ENCODE results near the gene PLEKHA5. TPM values are rescaled to one million over a fixed set of nuclear protein-coding genes. Genes with fewer than 3 reads are reported as not detected.

Gene PLEKHA5
- total RNA-seq, 6 experiments from 2014 or later = 15.7 to 22.6 (median 18.6) TPM

DNA sequence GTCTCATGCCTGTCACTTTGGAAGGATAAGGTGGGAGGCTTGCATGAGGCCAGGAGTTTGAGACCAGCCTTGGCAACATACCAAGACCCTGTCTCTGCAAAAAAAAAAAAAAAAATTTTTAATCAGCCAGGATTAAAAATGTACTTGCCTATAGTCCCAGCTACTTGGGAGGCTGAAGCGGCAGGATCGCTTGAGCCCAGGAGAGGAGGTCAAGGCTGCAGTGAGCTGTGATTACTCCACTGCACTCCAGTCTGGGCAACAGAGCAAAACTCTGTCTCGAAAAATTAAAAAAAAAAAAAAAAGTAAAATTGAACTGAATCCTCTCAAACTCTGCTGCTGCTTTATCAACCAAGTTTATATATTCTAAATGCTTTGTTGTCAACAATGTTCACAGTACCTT lies 181.6 kb downstream of the PLEKHA5 start:
- no peak for TF ChIP-seq CTCF (IDR thresholded peaks at IDR 0.05)
- Mint-ChIP-seq H3K27me3 (ENCODE audit: insufficient read depth) (no peaks in the 10 kb centered on the region), H3K9me3 (no peaks in the 10 kb centered on the region), H3K27ac (no peak overlapping the region), H3K36me3 (ENCODE audit: low read depth) (peaks cover 5% of the 10 kb centered on the region), H3K4me3 (no peak overlapping the region), H3K4me1 (ENCODE audit: low read depth) (peaks cover 3% of the 10 kb centered on the region)
- no peak for DNase-seq

DNA sequence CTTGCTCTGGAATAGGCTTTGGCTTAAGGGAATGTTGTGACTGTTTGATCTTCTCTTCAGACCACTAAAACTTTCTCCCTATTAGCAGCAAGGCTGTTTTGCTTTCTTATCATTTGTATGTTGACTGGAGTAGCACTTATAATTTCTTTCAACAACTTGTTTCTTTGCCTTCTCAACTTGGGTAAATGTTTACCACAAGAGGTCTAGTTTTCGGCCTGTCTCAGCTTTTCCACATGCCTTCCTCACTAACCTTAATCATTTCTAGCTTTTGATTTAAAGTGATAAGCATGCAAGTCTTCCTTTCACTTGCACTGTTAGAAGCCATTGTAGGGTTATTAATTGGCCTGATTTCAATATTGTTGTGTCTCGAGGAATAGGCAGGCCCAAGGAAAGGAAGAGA lies 183.1 kb downstream of the PLEKHA5 start:
- Mint-ChIP-seq H3K4me1 (ENCODE audit: low read depth) (peaks cover 7% of the 10 kb centered on the region), H3K4me3 (no peak overlapping the region), H3K36me3 (ENCODE audit: low read depth) (no peaks in the 10 kb centered on the region), H3K27ac (no peak overlapping the region), H3K27me3 (ENCODE audit: insufficient read depth) (no peaks in the 10 kb centered on the region), H3K9me3 (no peaks in the 10 kb centered on the region)
- TF ChIP-seq CTCF (IDR thresholded peaks at IDR 0.05) = no peak
- DNase-seq = no peak

DNA sequence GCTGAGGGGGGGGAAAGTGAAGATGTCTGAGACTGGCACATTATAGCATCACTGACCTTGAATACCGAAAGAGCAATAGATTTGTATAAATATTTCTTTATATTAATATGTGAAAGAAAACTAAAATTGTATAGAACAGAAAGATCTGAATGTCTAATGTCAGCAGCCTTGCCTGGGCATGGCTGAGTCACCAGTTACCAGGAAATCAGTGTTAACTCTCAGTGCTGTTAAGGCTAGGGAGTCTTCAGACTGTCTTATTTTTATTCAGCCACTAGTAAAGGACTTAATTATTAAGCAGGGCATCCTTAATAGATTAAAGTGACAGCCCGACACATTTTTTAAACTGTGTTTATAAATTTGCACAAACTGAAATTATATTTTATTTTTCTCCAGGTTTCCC lies 186.9 kb downstream of the PLEKHA5 start:
- Mint-ChIP-seq H3K4me1 (ENCODE audit: low read depth) (peaks cover 7% of the 10 kb centered on the region), H3K27ac (no peak overlapping the region), H3K9me3 (no peaks in the 10 kb centered on the region), H3K4me3 (no peak overlapping the region), H3K36me3 (ENCODE audit: low read depth) (no peaks in the 10 kb centered on the region), H3K27me3 (ENCODE audit: insufficient read depth) (no peaks in the 10 kb centered on the region)
- TF ChIP-seq CTCF (IDR thresholded peaks at IDR 0.05) = no peak
- DNase-seq = no peak

DNA sequence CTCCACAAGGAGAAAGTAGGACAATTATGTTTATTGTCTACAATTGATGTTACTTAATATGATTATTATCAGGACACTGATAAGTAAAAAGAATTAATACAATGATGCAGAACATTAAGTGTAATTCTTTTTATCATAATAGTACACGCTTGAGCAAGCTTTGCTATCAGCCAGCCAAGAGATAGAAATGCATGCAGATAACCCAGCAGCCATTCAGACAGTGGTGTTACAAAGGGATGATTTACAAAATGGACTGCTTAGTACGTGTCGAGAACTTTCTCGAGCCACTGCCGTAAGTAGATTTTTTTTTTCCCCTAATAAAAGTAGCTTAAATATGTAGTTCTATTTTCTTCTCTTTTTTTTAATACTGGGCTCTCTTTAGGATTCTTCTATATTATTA lies 192.8 kb downstream of the PLEKHA5 start:
- 0 out of 2 replicates have a peak, but pooled peaks cover 4% of the 10 kb centered on the region for H3K9me3 Mint-ChIP-seq
- no peak for TF ChIP-seq CTCF (IDR thresholded peaks at IDR 0.05)
- peaks cover 14% of the 10 kb centered on the region for H3K36me3 Mint-ChIP-seq (ENCODE audit: low read depth)
- no peak for DNase-seq
- no peaks in the 10 kb centered on the region for H3K4me1 Mint-ChIP-seq (ENCODE audit: low read depth)
- no peaks in the 10 kb centered on the region for H3K27me3 Mint-ChIP-seq (ENCODE audit: insufficient read depth)
- no peak overlapping the region for H3K4me3 Mint-ChIP-seq
- H3K27ac Mint-ChIP-seq = no peak overlapping the region

- DNase-seq = no peak
- no peak for TF ChIP-seq CTCF (IDR thresholded peaks at IDR 0.05)
- H3K4me1 Mint-ChIP-seq (ENCODE audit: low read depth) = no peaks in the 10 kb centered on the region
- H3K9me3 Mint-ChIP-seq = 0 out of 2 replicates have a peak, but pooled peaks cover 4% of the 10 kb centered on the region
- H3K27me3 Mint-ChIP-seq (ENCODE audit: insufficient read depth) = peaks cover 2% of the 10 kb centered on the region; the same call in 1 of the 2 replicates
- H3K27ac Mint-ChIP-seq = no peak overlapping the region
- peaks cover 14% of the 10 kb centered on the region for H3K36me3 Mint-ChIP-seq (ENCODE audit: low read depth)
- no peak overlapping the region for H3K4me3 Mint-ChIP-seq
Observed at GRCh38 chr12:19323805-19324204, 194.3 kb downstream of the PLEKHA5 start.

- H3K27ac Mint-ChIP-seq = no peak overlapping the region
- H3K36me3 Mint-ChIP-seq (ENCODE audit: low read depth) = peaks cover 14% of the 10 kb centered on the region
- H3K9me3 Mint-ChIP-seq = 0 out of 2 replicates have a peak, but pooled peaks cover 4% of the 10 kb centered on the region
- peaks cover 2% of the 10 kb centered on the region; the same call in 1 of the 2 replicates for H3K27me3 Mint-ChIP-seq (ENCODE audit: insufficient read depth)
- DNase-seq = no peak
- no peak for TF ChIP-seq CTCF (IDR thresholded peaks at IDR 0.05)
- no peak overlapping the region for H3K4me3 Mint-ChIP-seq
- no peaks in the 10 kb centered on the region for H3K4me1 Mint-ChIP-seq (ENCODE audit: low read depth)
Observed at GRCh38 chr12:19326102-19326501, 196.6 kb downstream of the PLEKHA5 start.

Measured in HFFc6 (cell line).